B cell (primary cell): Measurements from ENCODE around the gene STRIP1. TPM values are rescaled to one million over a fixed set of nuclear protein-coding genes. Genes with fewer than 3 reads are reported as not detected.

Experiments used
- ATAC-seq: fragments of 200-7000 bp; cut with Tn5 transposase; one replicate; pipeline ENCODE4 v1.10.0; 2021; ENCODE audit warnings: low read depth, mild to moderate bottlenecking, moderate number of reproducible peaks, moderate library complexity
- CTCF ChIA-PET: fragments of 350-600 bp; sonication (Branson Sonifier 250); formaldehyde crosslinking; loops from one replicate; lab custom pipeline; 2021; ENCODE audit warnings: antibody characterized with exemption, inconsistent platforms; lab: Charles Lee
- POLR2A ChIA-PET: fragments of 350-600 bp; sonication (Branson Sonifier 250); formaldehyde crosslinking; loops from one replicate; lab custom pipeline; 2021; ENCODE audit warnings: antibody characterized with exemption; lab: Charles Lee
- DNase-seq: peaks from one replicate; pipeline ENCODE4 v3.0.0; 2013
- H2AFZ ChIP-seq: 2 replicates; pipeline ENCODE4 v1.6.1; 2012; ENCODE audit warnings: mild to moderate bottlenecking, low read depth, low read length; ENCODE audit not compliant: insufficient read depth, poor library complexity, severe bottlenecking
- H3K27ac ChIP-seq, 2 donors: 1 replicate in 1 of 2; 2 replicates in 1 of 2; pipeline ENCODE4 v1.5.1; 2012 to 2013; ENCODE audit warnings: low read length in 2 of 2, mild to moderate bottlenecking in 2 of 2, moderate library complexity in 1 of 2
- H3K27me3 ChIP-seq, 4 experiments: fragments of 200-600 bp in 1 of 4; sonication (generic) in 1 of 4; replicated peaks in 1 of 4; 1 replicate in 2 of 4; 2 replicates in 2 of 4; pipeline versions ENCODE4 v1.6.1 to v1.7.0; 2013 to 2016; ENCODE audit warnings: low read length in 3 of 4, mild to moderate bottlenecking in 2 of 4, mixed read lengths in 1 of 4, moderate library complexity in 1 of 4; ENCODE audit not compliant: insufficient read depth in 4 of 4, control insufficient read depth in 3 of 4; ENCODE audit errors: control extremely low read depth in 1 of 4
- H3K36me3 ChIP-seq, 2 experiments: replicated peaks in 1 of 2; 1 replicate in 1 of 2; 2 replicates in 1 of 2; pipeline versions ENCODE4 v1.6.1 to v1.7.1; 2013; ENCODE audit warnings: low read length in 1 of 2; ENCODE audit not compliant: insufficient read depth in 2 of 2, control insufficient read depth in 1 of 2; ENCODE audit errors: control extremely low read depth in 1 of 2, extremely low read depth in 1 of 2
- H3K4me1 ChIP-seq, 2 donors: fragments of 200-600 bp in 1 of 2; sonication (generic) in 1 of 2; 1 replicate in 1 of 2; 2 replicates in 1 of 2; pipeline versions ENCODE4 v1.5.1 to v1.6.1; 2013 to 2017; ENCODE audit warnings: low read length in 2 of 2; ENCODE audit not compliant: control insufficient read depth in 2 of 2, insufficient read depth in 2 of 2
- H3K4me2 ChIP-seq: replicated peaks from 2 replicates; pipeline ENCODE3; 2012; ENCODE audit warnings: mild to moderate bottlenecking, low read depth, low read length; ENCODE audit not compliant: poor library complexity, severe bottlenecking
- H3K4me3 ChIP-seq, 5 experiments: fragments of 200-600 bp in 1 of 5; sonication (generic) in 1 of 5; 1 replicate in 3 of 5; 2 replicates in 2 of 5; pipeline versions ENCODE4 v1.5.1 to v1.7.0; 2011 to 2016; ENCODE audit warnings: low read length in 4 of 5, mild to moderate bottlenecking in 4 of 5, low read depth in 2 of 5, control low read depth in 1 of 5, moderate library complexity in 1 of 5; ENCODE audit not compliant: insufficient read depth in 1 of 5; ENCODE audit errors: control extremely low read depth in 1 of 5, extremely low read depth in 1 of 5
- H3K79me2 ChIP-seq: fragments of 200-600 bp; sonication (generic); one replicate; pipeline ENCODE4 v1.6.0; 2016; ENCODE audit warnings: low read length; ENCODE audit not compliant: control insufficient read depth, insufficient read depth
- H3K9ac ChIP-seq: fragments of 200-600 bp; sonication (generic); 2 replicates; pipeline ENCODE4 v1.6.1; 2017; ENCODE audit warnings: mild to moderate bottlenecking, low read length, moderate library complexity
- H3K9me3 ChIP-seq, 3 donors: one replicate each; pipeline versions ENCODE4 v1.6.1 to v1.7.1; 2013; ENCODE audit warnings: low read length in 2 of 3; ENCODE audit not compliant: control insufficient read depth in 2 of 3, insufficient read depth in 1 of 3; ENCODE audit errors: control extremely low read depth in 1 of 3
- H4K20me1 ChIP-seq: 2 replicates; pipeline ENCODE4 v1.6.0; 2012; ENCODE audit warnings: mild to moderate bottlenecking, low read length; ENCODE audit not compliant: insufficient read depth, control insufficient read depth, poor library complexity, severe bottlenecking
- H3K27ac Mint-ChIP-seq: one replicate; pipeline ENCODE4 v1.8.0; 2021; ENCODE audit warnings: mixed read lengths
- H3K27me3 Mint-ChIP-seq: one replicate; pipeline ENCODE4 v1.8.0; 2021; ENCODE audit warnings: mixed read lengths
- H3K4me1 Mint-ChIP-seq: one replicate; pipeline ENCODE4 v1.8.0; 2021; ENCODE audit warnings: mixed read lengths
- H3K4me3 Mint-ChIP-seq: one replicate; pipeline ENCODE4 v1.8.0; 2021; ENCODE audit warnings: mixed read lengths
- H3K9me3 Mint-ChIP-seq: one replicate; pipeline ENCODE4 v1.8.0; 2022; ENCODE audit warnings: mixed read lengths; ENCODE audit not compliant: insufficient read depth
- EZH2 ChIP-seq: IDR thresholded peaks from 2 replicates; pipeline ENCODE4 v1.6.1; 2012; ENCODE audit warnings: borderline replicate concordance, low read depth, mild to moderate bottlenecking, moderate library complexity, low read length; ENCODE audit not compliant: insufficient read depth, poor library complexity, severe bottlenecking
- WGBS: methylation state at CpG from one replicate; pipeline ENCODE4 v1.1.5; 2013; ENCODE audit warnings: missing lambda C conversion rate; ENCODE audit not compliant: insufficient coverage; 5-methylcytosine and 5-hydroxymethylcytosine counted together
- intact Hi-C: fragments of 100-400 bp; cut with micrococcal nuclease; formaldehyde crosslinking; loops from one replicate; pipeline ENCODE4 v1.10.0; 2022
- polyA plus RNA-seq: library from polyadenylated mRNA; depleted of rRNA; stranded (reverse); fragments of >200 nt; gene quantifications from 2 replicates; pipeline ENCODE4 v1.2.3, GENCODE V29; 2012
- total RNA-seq, 2 donors: library from RNA; stranded (reverse); fragments of 120-200 nt in 1 of 2; gene quantifications; 1 replicate in 1 of 2; 2 replicates in 1 of 2; pipeline versions ENCODE4 v1.2.3 to v1.2.4, GENCODE V29; 2013 to 2022
- TF ChIP-seq, protein P1 (sequence below): fragments of 200-600 bp; IDR thresholded peaks from one replicate; pipeline ENCODE4 v1.8.0; 2022; ENCODE audit warnings: antibody characterized with exemption, mild to moderate bottlenecking

Gene STRIP1
- total and polyA plus RNA-seq, 2 donors (not counting 1 experiment from before 2014, with no cell fraction given), result 41.5 to 105 TPM

DNA sequence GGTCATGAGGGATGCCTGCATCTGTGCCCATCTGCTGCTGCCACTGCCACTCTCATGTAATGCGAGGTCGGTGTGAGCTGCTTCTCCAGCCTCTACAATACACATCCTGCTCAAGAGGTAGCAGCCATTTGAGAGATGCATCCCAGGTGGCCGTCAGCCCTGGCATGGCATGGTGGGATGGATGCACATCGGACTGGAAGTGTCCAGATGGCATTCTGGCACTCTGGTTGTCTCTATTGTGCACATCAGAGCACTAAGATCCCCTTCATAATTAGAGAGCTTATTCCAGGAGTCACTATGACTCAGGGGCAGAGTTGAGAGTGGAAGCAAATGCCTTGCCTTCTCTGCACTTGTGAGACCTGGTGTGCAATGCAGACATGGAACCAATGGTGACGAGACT is 3.8 kb downstream of the STRIP1 start:
- ChIA-PET POLR2A (no interaction called here), CTCF (interaction anchor here (4.7 to 9.6 kb wide), 2 partner anchors 14 to 54 kb away, joined by 28 to 67 read pairs; partner anchors contain the start of gene AHCYL1)
- no peak overlapping the region for H3K4me3 ChIP-seq
- H3K27ac Mint-ChIP-seq, result no peak overlapping the region
- H3K9me3 Mint-ChIP-seq, result no peaks in the 10 kb centered on the region
- H4K20me1 ChIP-seq, result peaks cover 21% of the 10 kb centered on the region
- H3K27me3 ChIP-seq, result no peaks in the 10 kb centered on the region
- H3K4me1 Mint-ChIP-seq, result peaks cover 31% of the 10 kb centered on the region
- intact Hi-C loops, result no loop called here
- ATAC-seq, result no peak
- H3K36me3 ChIP-seq, result peaks cover 4 to 60% of the 10 kb centered on the region in 2 experiments
- H3K27ac ChIP-seq, result no peak overlapping the region
- WGBS, result 96% methylated on average over 4 of the region's 5 CpGs
- H2AFZ ChIP-seq, result no peak overlapping the region
- H3K4me1 ChIP-seq, result peaks cover 15 to 21% of the 10 kb centered on the region in 2 donors
- H3K9ac ChIP-seq, result no peak overlapping the region
- peaks cover 34% of the 10 kb centered on the region for H3K79me2 ChIP-seq
- TF ChIP-seq EZH2, result no peak
- TF ChIP-seq, protein P1, sequence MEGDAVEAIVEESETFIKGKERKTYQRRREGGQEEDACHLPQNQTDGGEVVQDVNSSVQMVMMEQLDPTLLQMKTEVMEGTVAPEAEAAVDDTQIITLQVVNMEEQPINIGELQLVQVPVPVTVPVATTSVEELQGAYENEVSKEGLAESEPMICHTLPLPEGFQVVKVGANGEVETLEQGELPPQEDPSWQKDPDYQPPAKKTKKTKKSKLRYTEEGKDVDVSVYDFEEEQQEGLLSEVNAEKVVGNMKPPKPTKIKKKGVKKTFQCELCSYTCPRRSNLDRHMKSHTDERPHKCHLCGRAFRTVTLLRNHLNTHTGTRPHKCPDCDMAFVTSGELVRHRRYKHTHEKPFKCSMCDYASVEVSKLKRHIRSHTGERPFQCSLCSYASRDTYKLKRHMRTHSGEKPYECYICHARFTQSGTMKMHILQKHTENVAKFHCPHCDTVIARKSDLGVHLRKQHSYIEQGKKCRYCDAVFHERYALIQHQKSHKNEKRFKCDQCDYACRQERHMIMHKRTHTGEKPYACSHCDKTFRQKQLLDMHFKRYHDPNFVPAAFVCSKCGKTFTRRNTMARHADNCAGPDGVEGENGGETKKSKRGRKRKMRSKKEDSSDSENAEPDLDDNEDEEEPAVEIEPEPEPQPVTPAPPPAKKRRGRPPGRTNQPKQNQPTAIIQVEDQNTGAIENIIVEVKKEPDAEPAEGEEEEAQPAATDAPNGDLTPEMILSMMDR, result no peak
- H3K9me3 ChIP-seq, result no peaks in the 10 kb centered on the region
- no peaks in the 10 kb centered on the region for H3K27me3 Mint-ChIP-seq
- no peak overlapping the region for H3K4me3 Mint-ChIP-seq
- DNase-seq, result no peak
- H3K4me2 ChIP-seq, result no peak overlapping the region

- Histone ChIP-seq H3K4me1 (peaks cover 8 to 11% of the 10 kb centered on the region in 2 donors), H3K9me3 (no peaks in the 10 kb centered on the region), H2AFZ (no peak overlapping the region), H3K27me3 (no peaks in the 10 kb centered on the region), H3K9ac (no peak overlapping the region), H3K36me3 (peaks cover 4 to 74% of the 10 kb centered on the region in 2 experiments), H3K27ac (no peak overlapping the region), H3K4me2 (no peak overlapping the region), H3K4me3 (no peak overlapping the region), H4K20me1 (peaks cover 23% of the 10 kb centered on the region), H3K79me2 (peaks cover 33% of the 10 kb centered on the region)
- Mint-ChIP-seq H3K4me3 (no peak overlapping the region), H3K9me3 (no peaks in the 10 kb centered on the region), H3K27ac (no peak overlapping the region), H3K27me3 (no peaks in the 10 kb centered on the region), H3K4me1 (peaks cover 19% of the 10 kb centered on the region)
- POLR2A ChIA-PET, result no interaction called here
- WGBS, result 100% methylated on average over 3 of the region's 4 CpGs
- TF ChIP-seq, protein P1, result no peak
- TF ChIP-seq EZH2, result no peak
- no peak for ATAC-seq
- intact Hi-C loops, result no loop called here
- CTCF ChIA-PET, result interaction anchor here (1.0 to 9.6 kb wide), 3 partner anchors 11 to 55 kb away, joined by 3 to 67 read pairs (median 4); partner anchors contain the start of gene AHCYL1
- no peak for DNase-seq
These were observed 5.2 kb downstream of the STRIP1 start for GRCh38 chr1:110039641-110040040.
